Progenitor cell of endocrine pancreas (in vitro differentiated cells): ENCODE results near the gene TFAP2A. TPM values are rescaled to one million over a fixed set of nuclear protein-coding genes. Genes with fewer than 3 reads are reported as not detected.

Experiments used
- DNase-seq: peaks from one replicate; pipeline ENCODE4 v3.0.0; 2021; ENCODE audit warnings: low spot score; ENCODE audit not compliant: unreplicated experiment
- H3K27ac Mint-ChIP-seq: 2 replicates; pipeline ENCODE4 v1.8.0; 2021; ENCODE audit warnings: mild to moderate bottlenecking, moderate library complexity, mixed read lengths
- H3K27me3 Mint-ChIP-seq: 2 replicates; pipeline ENCODE4 v1.8.0; 2021; ENCODE audit warnings: mixed read lengths
- H3K36me3 Mint-ChIP-seq: 2 replicates; pipeline ENCODE4 v1.8.0; 2022; ENCODE audit warnings: mixed read lengths; ENCODE audit not compliant: insufficient read depth
- H3K4me1 Mint-ChIP-seq: 2 replicates; pipeline ENCODE4 v1.8.0; 2021; ENCODE audit warnings: low read depth, mixed read lengths
- H3K4me3 Mint-ChIP-seq: 2 replicates; pipeline ENCODE4 v1.8.0; 2021; ENCODE audit warnings: low read depth, mild to moderate bottlenecking, moderate library complexity, mixed read lengths
- H3K9me3 Mint-ChIP-seq: 2 replicates; pipeline ENCODE4 v1.8.0; 2021; ENCODE audit warnings: low read depth, mixed read lengths
- CTCF ChIP-seq: fragments of 200-600 bp; sonication (generic); IDR thresholded peaks from one replicate; pipeline ENCODE4 v1.5.0; 2021; ENCODE audit warnings: antibody characterized with exemption, mild to moderate bottlenecking; ENCODE audit not compliant: unreplicated experiment
- total RNA-seq: library from RNA; stranded (reverse); gene quantifications from 2 replicates; pipeline ENCODE4 v1.2.1, GENCODE V29; 2021

The TFAP2A gene
- total RNA-seq, 1 donor from 2014 or later, result 4.7 TPM

GRCh38 chr6:10373642-10374359, 41.1 kb downstream of the TFAP2A start:
- no peak overlapping the region for H3K27ac Mint-ChIP-seq
- no peak overlapping the region for H3K4me3 Mint-ChIP-seq
- no peaks in the 10 kb centered on the region for H3K9me3 Mint-ChIP-seq
- H3K4me1 Mint-ChIP-seq, result peaks cover 7% of the 10 kb centered on the region
- DNase-seq, result no peak
- H3K36me3 Mint-ChIP-seq, result no peaks in the 10 kb centered on the region
- no peak for TF ChIP-seq CTCF
- H3K27me3 Mint-ChIP-seq, result peaks cover 20% of the 10 kb centered on the region

- DNase-seq, result no peak
- TF ChIP-seq CTCF, result no peak
- Mint-ChIP-seq H3K9me3 (no peaks in the 10 kb centered on the region), H3K4me1 (peaks cover 4% of the 10 kb centered on the region), H3K27ac (no peak overlapping the region), H3K27me3 (no peaks in the 10 kb centered on the region), H3K36me3 (no peaks in the 10 kb centered on the region), H3K4me3 (no peak overlapping the region)
These were observed 45.0 kb downstream of the TFAP2A start for GRCh38 chr6:10369896-10370295.

- no peaks in the 10 kb centered on the region for H3K36me3 Mint-ChIP-seq
These were observed 46.0 kb downstream of the TFAP2A start for GRCh38 chr6:10368861-10369260.

GRCh38 chr6:10363911-10364310, 51.0 kb downstream of the TFAP2A start:
- H3K9me3 Mint-ChIP-seq, result peaks cover 3% of the 10 kb centered on the region
- TF ChIP-seq CTCF, result no peak
- no peaks in the 10 kb centered on the region for H3K36me3 Mint-ChIP-seq
- no peak for DNase-seq
- peaks cover 3% of the 10 kb centered on the region for H3K27me3 Mint-ChIP-seq
- H3K4me1 Mint-ChIP-seq, result no peaks in the 10 kb centered on the region
- H3K4me3 Mint-ChIP-seq, result no peak overlapping the region
- H3K27ac Mint-ChIP-seq, result no peak overlapping the region

More at GRCh38 chr6:10368861-10369260, 46.0 kb downstream of the TFAP2A start:
- no peak for DNase-seq
- Mint-ChIP-seq H3K9me3 (peaks cover 3% of the 10 kb centered on the region), H3K4me3 (no peak overlapping the region), H3K4me1 (no peaks in the 10 kb centered on the region), H3K27me3 (peaks cover 3% of the 10 kb centered on the region), H3K27ac (no peak overlapping the region)
- TF ChIP-seq CTCF, result no peak

GRCh38 chr6:10362300-10362699, 52.6 kb downstream of the TFAP2A start:
- H3K9me3 Mint-ChIP-seq, result peaks cover 3% of the 10 kb centered on the region
- TF ChIP-seq CTCF, result no peak
- no peaks in the 10 kb centered on the region for H3K36me3 Mint-ChIP-seq
- DNase-seq, result no peak
- H3K4me3 Mint-ChIP-seq, result no peak overlapping the region
- H3K27me3 Mint-ChIP-seq, result peaks cover 3% of the 10 kb centered on the region
- no peaks in the 10 kb centered on the region for H3K4me1 Mint-ChIP-seq
- H3K27ac Mint-ChIP-seq, result no peak overlapping the region
